ENCODE data around the gene PARM1. TPM values are rescaled to one million over a fixed set of nuclear protein-coding genes. Genes with fewer than 3 reads are reported as not detected.
"Not testable (repeated sequence)": the region's sequence is repeated elsewhere in the genome, so short reads cannot be mapped to it uniquely, and the experiment has no call there.

PARM1 gene
- total and polyA plus RNA-seq, 9 of the 15 experiments (the other 6 are each of a cell fraction or from before 2014, with no cell fraction given), result 0.07 TPM; not detected in 8

DNA sequence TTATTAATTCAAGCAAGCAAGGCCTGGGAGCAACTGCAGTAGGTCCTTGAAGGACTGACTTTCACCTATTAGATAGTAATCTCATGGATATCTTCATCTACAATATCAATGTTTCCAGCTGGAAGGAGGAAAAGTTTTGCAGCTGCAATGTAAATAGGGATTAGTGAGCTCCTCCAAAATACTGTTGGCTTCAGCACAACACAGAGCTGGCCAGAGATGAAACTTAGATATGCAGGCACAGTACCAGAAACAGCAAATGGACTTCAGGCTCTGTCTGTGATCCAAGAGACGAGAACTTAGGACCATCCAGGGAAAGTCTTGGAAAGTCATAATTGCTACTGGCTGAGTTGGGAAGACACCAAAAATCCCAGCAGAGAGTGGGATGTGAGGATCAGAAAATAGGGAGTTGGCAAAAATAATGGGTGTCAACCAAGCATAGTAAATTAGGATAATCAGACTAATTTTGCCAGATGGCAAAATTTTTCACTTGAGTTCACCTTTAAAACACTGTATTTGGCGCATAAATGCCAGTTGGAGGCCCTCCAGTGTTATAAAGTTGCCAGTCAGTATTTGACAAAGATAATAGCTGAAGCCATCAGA, 57.5 kb downstream of the PARM1 start (continued):
- TF ChIP-seq TEAD4 (IDR thresholded peaks at IDR 0.05; ENCODE audit: low read length), result no peak
- TF ChIP-seq TEAD4 (CRISPR knock-in tag; IDR thresholded peaks at IDR 0.05; ENCODE audit: borderline replicate concordance), result no peak
- TF ChIP-seq PHB (CRISPR knock-in tag; IDR thresholded peaks at IDR 0.05), result no peak

DNA sequence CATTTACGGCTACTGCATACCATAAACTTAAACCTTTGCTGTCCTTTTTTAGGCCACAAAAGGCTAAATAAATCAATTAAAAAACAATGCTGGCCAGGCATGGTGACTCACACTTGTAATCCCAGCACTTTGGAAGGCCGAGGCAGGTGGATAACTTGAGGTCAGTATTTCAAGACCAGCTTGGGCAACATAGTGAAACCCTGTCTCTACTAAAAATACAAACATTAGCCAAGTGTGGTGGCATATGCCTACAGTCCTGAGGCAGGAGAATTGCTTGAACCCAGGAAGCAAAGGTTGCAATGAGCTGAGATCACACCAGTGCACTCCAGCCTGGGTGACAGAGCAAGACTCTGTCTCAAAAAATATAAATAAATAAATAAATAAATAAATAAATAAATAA, 61.5 kb downstream of the PARM1 start:
- in situ Hi-C loops (cut with MboI); H3K36me3 ChIP-seq (ENCODE audit: control insufficient read depth, insufficient read depth, low read length); H4K20me1 ChIP-seq (replicated peaks; ENCODE audit: control insufficient read depth, insufficient read depth, low read length); FAIRE-seq; DNase-seq (ENCODE audit: extremely low read depth in 1 of 4, low spot score in 3 of 4); BruUV-seq (replicated peaks); H3K9me3 ChIP-seq (replicated peaks; ENCODE audit: control insufficient read depth, insufficient read depth, low read depth, low read length); H3K9ac ChIP-seq (ENCODE audit: insufficient read depth in 1 of 2, low read depth in 2 of 2, low read length in 2 of 2); H3K79me2 ChIP-seq (ENCODE audit: control insufficient read depth, insufficient read depth, low read length); H3K27ac ChIP-seq (ENCODE audit: extremely low read depth, low read depth, low read length); POLR2A ChIA-PET; H2AFZ ChIP-seq (ENCODE audit: low read depth, low read length); H3K9me1 ChIP-seq (ENCODE audit: control insufficient read depth, insufficient read depth, low read length); ATAC-seq; H3K4me3 ChIP-seq; H3K4me1 ChIP-seq (replicated peaks in 1 of 2; ENCODE audit: control insufficient read depth in 2 of 2, insufficient read depth in 2 of 2, low read length in 2 of 2); H3K4me2 ChIP-seq (ENCODE audit: insufficient read depth, low read length); CTCF ChIA-PET (ENCODE audit: low intra/inter-chr PET ratio); H3K27me3 ChIP-seq (ENCODE audit: control insufficient read depth in 2 of 2, insufficient read depth in 2 of 2, low read length in 2 of 2); intact Hi-C loops (cut with micrococcal nuclease): not testable (repeated sequence)
- 0% methylated on average over 2 of the region's 2 CpGs for WGBS (ENCODE audit: insufficient coverage, low coverage, missing lambda C conversion rate)

- Histone ChIP-seq H2AFZ (ENCODE audit: low read depth, low read length) (no peak overlapping the region), H3K27ac (ENCODE audit: extremely low read depth, low read depth, low read length) (no peak overlapping the region), H3K4me3 (no peak overlapping the region), H3K27me3 (ENCODE audit: control insufficient read depth in 2 of 2, insufficient read depth in 2 of 2, low read length in 2 of 2) (no peaks in the 10 kb centered on the region), H3K9me3 (replicated peaks; ENCODE audit: control insufficient read depth, insufficient read depth, low read depth, low read length) (no peaks in the 10 kb centered on the region), H3K36me3 (ENCODE audit: control insufficient read depth, insufficient read depth, low read length) (no peaks in the 10 kb centered on the region), H3K4me1 (replicated peaks in 1 of 2; ENCODE audit: control insufficient read depth in 2 of 2, insufficient read depth in 2 of 2, low read length in 2 of 2) (no peaks in the 10 kb centered on the region), H3K9ac (ENCODE audit: insufficient read depth in 1 of 2, low read depth in 2 of 2, low read length in 2 of 2) (no peak overlapping the region), H3K4me2 (ENCODE audit: insufficient read depth, low read length) (no peak overlapping the region), H4K20me1 (replicated peaks; ENCODE audit: control insufficient read depth, insufficient read depth, low read length) (no peaks in the 10 kb centered on the region), H3K9me1 (ENCODE audit: control insufficient read depth, insufficient read depth, low read length) (no peaks in the 10 kb centered on the region), H3K79me2 (ENCODE audit: control insufficient read depth, insufficient read depth, low read length) (no peaks in the 10 kb centered on the region)
- ChIA-PET CTCF (ENCODE audit: low intra/inter-chr PET ratio) (no interaction called here), POLR2A (interaction anchor here (0.6 to 0.7 kb wide), 2 partner anchors 31 to 172 kb away, joined by 3 read pairs; no protein-coding TSS in a partner anchor)
- intact Hi-C loops (cut with micrococcal nuclease), result no loop called here
- ATAC-seq, result no peak
- in situ Hi-C loops (cut with MboI), result no loop called here
- 0% methylated on average over 1 of the region's 1 CpG for WGBS (ENCODE audit: insufficient coverage, low coverage, missing lambda C conversion rate)
- no peak for FAIRE-seq
- no peak for DNase-seq (ENCODE audit: extremely low read depth in 1 of 4, low spot score in 3 of 4)
- no TSS peak for BruUV-seq (replicated peaks)
- TF ChIP-seq MEF2D (tag; conservative IDR thresholded peaks at IDR 0.05; ENCODE audit: low read depth) (no peak), RBM17 (IDR thresholded peaks at IDR 0.05; ENCODE audit: borderline replicate concordance, low read depth, low read length) (no peak), GATA2 (CRISPR knock-in tag; IDR thresholded peaks at IDR 0.05) (no peak), KAT7 (CRISPR knock-in tag; IDR thresholded peaks at IDR 0.05; ENCODE audit: borderline replicate concordance) (no peak), HOMEZ (CRISPR knock-in tag; IDR thresholded peaks at IDR 0.05) (no peak)
- TF ChIP-seq, protein P1, sequence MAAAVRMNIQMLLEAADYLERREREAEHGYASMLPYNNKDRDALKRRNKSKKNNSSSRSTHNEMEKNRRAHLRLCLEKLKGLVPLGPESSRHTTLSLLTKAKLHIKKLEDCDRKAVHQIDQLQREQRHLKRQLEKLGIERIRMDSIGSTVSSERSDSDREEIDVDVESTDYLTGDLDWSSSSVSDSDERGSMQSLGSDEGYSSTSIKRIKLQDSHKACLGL (CRISPR knock-in tag; IDR thresholded peaks at IDR 0.05; ENCODE audit: borderline replicate concordance, poor library complexity, severe bottlenecking), result no peak
- TF ChIP-seq, protein P2, sequence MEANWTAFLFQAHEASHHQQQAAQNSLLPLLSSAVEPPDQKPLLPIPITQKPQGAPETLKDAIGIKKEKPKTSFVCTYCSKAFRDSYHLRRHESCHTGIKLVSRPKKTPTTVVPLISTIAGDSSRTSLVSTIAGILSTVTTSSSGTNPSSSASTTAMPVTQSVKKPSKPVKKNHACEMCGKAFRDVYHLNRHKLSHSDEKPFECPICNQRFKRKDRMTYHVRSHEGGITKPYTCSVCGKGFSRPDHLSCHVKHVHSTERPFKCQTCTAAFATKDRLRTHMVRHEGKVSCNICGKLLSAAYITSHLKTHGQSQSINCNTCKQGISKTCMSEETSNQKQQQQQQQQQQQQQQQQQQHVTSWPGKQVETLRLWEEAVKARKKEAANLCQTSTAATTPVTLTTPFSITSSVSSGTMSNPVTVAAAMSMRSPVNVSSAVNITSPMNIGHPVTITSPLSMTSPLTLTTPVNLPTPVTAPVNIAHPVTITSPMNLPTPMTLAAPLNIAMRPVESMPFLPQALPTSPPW (CRISPR knock-in tag; IDR thresholded peaks at IDR 0.05), result no peak
Measured at GRCh38 chr4:74996996-74997395, 64.1 kb downstream of the PARM1 start.
